Measurements from ENCODE around the gene KRTAP2-1. TPM values are rescaled to one million over a fixed set of nuclear protein-coding genes. Genes with fewer than 3 reads are reported as not detected.
A peak's percentile ranks its signal among the peaks of the same experiment; 100 is the strongest.

Gene KRTAP2-1
- total and polyA plus RNA-seq, 2 of the 13 experiments (the other 11 are each of a cell fraction or from before 2014, with no cell fraction given), result not detected

DNA sequence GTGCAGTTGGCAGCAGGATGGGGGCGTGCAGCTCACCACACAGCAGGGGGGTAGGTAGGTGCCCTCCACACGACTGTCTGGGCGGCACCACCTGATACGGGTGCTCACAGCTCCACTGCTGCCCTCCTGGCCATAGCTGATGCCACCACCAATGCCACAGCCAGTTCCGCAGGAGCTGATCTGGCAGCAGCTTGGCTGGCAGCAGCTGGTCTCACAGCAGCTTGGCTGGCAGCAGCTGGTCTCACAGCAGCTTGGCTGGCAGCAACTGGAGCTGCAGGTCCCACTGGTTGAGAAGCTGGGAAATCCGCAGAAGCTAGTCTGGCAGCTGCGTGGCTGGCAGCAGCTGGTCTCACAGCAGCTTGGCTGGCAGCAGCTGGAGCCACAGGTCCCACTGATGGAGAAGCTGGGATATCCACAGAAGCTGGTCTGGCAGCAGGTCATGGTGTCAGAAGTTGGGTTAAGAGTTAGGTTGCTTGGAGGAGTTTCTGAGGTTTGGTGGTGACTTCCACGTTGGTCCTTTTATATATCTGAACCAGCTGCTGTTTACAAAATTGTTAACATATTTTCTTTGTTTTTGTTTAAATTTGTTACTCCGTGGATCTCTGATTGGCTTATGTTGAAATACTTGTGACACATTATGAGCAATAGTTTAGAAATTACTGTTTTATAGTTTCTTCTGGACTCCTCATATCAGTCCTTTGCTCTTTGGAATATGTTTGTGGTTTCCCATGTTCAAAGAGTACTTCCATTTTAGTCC lies 20.2 kb downstream of the KRTAP2-1 start, which contains the start of gene KRTAP1-5:
KRTAP1-5 (minus strand) TSS at position 494 of the 757 bp plus-strand sequence; CDS start at position 441, 53 bp downstream.
- Histone ChIP-seq H3K4me3 (replicated peaks in 1 of 3; ENCODE audit: insufficient read depth in 1 of 3, low read depth in 2 of 3, low read length in 3 of 3) (no peak within 1 kb of the TSS), H3K27ac (ENCODE audit: extremely low read length, insufficient read depth, low read length) (no peak within 1 kb of the TSS), H3K9ac (ENCODE audit: insufficient read depth, low read depth, low read length) (no peak within 1 kb of the TSS), H3K79me2 (ENCODE audit: insufficient read depth, low read length) (no peaks in the 10 kb centered on the region), H3K4me2 (ENCODE audit: low read depth, low read length) (no peak within 1 kb of the TSS), H4K20me1 (ENCODE audit: insufficient read depth, low read length) (no peaks in the 10 kb centered on the region), H3K4me1 (ENCODE audit: insufficient read depth, low read length) (no peaks in the 10 kb centered on the region), H3K27me3 (ENCODE audit: control insufficient read depth in 1 of 2, insufficient read depth in 2 of 2, low read length in 2 of 2) (no peaks in the 10 kb centered on the region; a peak in 1 of 5 replicates), H3K9me3 (ENCODE audit: low read length) (no peaks in the 10 kb centered on the region), H3K36me3 (replicated peaks in 1 of 2; ENCODE audit: control insufficient read depth in 1 of 2, insufficient read depth in 2 of 2, low read length in 2 of 2) (no peaks in the 10 kb centered on the region), H2AFZ (ENCODE audit: low read length) (no peak within 1 kb of the TSS)
- FAIRE-seq (no peak), DNase-seq (ENCODE audit: low spot score) (no peak), ATAC-seq (no peak)
- intact Hi-C loops (cut with micrococcal nuclease; ENCODE audit: unreplicated experiment) (no loop called here), in situ Hi-C loops (cut with HindIII; ENCODE audit: extremely low pct_ligation_motif_present, low pct_unique_long_range_greater_than_20kb) (no loop called here)
- 61% methylated on average over 5 of the region's 9 CpGs for whole genome bisulfite sequencing (ENCODE audit: low lambda C conversion rate)
- ChIA-PET POLR2A (interaction anchor here (0.6 kb wide), 1 partner anchor 1260 kb away, joined by 3 read pairs; no protein-coding TSS in a partner anchor), CTCF (ENCODE audit: low intra/inter-chr PET ratio, low total read pairs) (no interaction called here)
- no TSS peak for BruUV-seq (replicated peaks)
- TF ChIP-seq, protein P1, sequence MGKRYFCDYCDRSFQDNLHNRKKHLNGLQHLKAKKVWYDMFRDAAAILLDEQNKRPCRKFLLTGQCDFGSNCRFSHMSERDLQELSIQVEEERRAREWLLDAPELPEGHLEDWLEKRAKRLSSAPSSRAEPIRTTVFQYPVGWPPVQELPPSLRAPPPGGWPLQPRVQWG (CRISPR knock-in tag; IDR thresholded peaks at IDR 0.05; ENCODE audit: borderline replicate concordance, low read depth), result no peak
- peak; percentile 23; the same call in 1 of the 2 replicates for TF ChIP-seq ZNF687 (CRISPR knock-in tag; IDR thresholded peaks at IDR 0.05)
- TF ChIP-seq GATAD1 (CRISPR knock-in tag; IDR thresholded peaks at IDR 0.05), result no peak
- no peak for TF ChIP-seq DR1 (CRISPR knock-in tag; IDR thresholded peaks at IDR 0.05)

Measured in HepG2 (cell line).